GM12872 (cell line): ENCODE results near the gene XRCC2.

Experiments
- CTCF ChIP-seq: IDR thresholded peaks from 3 replicates; pipeline ENCODE4 v1.5.1; 2011; ENCODE audit warnings: low read depth, mild to moderate bottlenecking, low read length, moderate library complexity; ENCODE audit not compliant: insufficient read depth

XRCC2 gene

GRCh38 chr7:152637161-152637560 is 38.8 kb downstream of the XRCC2 start:
- TF ChIP-seq CTCF, result no peak

GRCh38 chr7:152636441-152636840 is 39.5 kb downstream of the XRCC2 start:
- no peak for TF ChIP-seq CTCF

- TF ChIP-seq CTCF, result no peak
These were observed 42.4 kb downstream of the XRCC2 start for GRCh38 chr7:152633504-152633903.

- TF ChIP-seq CTCF, result no peak
These were observed 42.9 kb downstream of the XRCC2 start for GRCh38 chr7:152633072-152633471.

- no peak for TF ChIP-seq CTCF
These were observed 51.7 kb downstream of the XRCC2 start for GRCh38 chr7:152624228-152624627.

- TF ChIP-seq CTCF, result no peak
These were observed 54.5 kb downstream of the XRCC2 start for GRCh38 chr7:152621426-152621825.

- no peak for TF ChIP-seq CTCF
These were observed 56.8 kb downstream of the XRCC2 start for GRCh38 chr7:152619027-152619739.

GRCh38 chr7:152618427-152618826 is 57.5 kb downstream of the XRCC2 start:
- TF ChIP-seq CTCF, result no peak
